Central memory CD4-positive, alpha-beta T cell (primary cell): ENCODE measurements around the gene CHIA.

Experiments
- DNase-seq: peaks from one replicate; pipeline ENCODE4 v3.0.0; 2022

The CHIA gene

DNA sequence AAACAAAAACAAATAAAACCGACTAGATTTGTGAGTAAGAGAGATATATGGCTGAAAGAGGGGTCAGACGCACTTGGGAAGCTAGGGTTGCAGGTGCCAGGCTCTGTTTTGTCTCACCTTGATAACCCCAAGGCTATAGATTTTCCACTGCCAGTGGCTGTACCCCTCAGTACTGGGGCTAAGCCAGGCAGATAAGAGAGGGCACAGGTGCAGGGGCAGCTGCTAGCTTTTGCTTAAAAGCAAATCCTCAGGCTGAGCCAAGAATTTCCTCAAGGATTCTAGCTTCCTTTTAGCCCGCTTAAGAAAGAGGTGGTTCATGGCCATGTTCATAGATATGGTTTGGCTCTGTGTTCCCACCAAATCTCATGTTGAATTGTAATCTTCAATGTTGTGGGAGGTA is 79.0 kb downstream of the CHIA start:
- no peak for DNase-seq
